Neural cell (in vitro differentiated cells): ENCODE results near the gene NELL1. TPM values are rescaled to one million over a fixed set of nuclear protein-coding genes. Genes with fewer than 3 reads are reported as not detected.

ENCODE experiments used
- H2AFZ ChIP-seq: fragments of 200-600, 300-800 bp; sonication (generic), shearing (Covaris generic); 2 replicates; pipeline ENCODE4 v1.6.0; 2014; ENCODE audit warnings: low read depth, mild to moderate bottlenecking, antibody characterized with exemption, low read length, moderate library complexity
- H3F3A ChIP-seq: fragments of 200-600 bp; shearing (Covaris generic); 2 replicates; pipeline ENCODE4 v1.6.1; 2016; ENCODE audit warnings: mild to moderate bottlenecking, moderate library complexity, mixed read lengths, antibody characterized with exemption, low read length; ENCODE audit not compliant: insufficient read depth, poor library complexity, severe bottlenecking
- H3K27ac ChIP-seq: fragments of 200-600, 300-800 bp; sonication (generic), shearing (Covaris generic); 2 replicates; pipeline ENCODE4 v1.5.1; 2014; ENCODE audit warnings: mild to moderate bottlenecking, low read length, moderate library complexity
- H3K27me3 ChIP-seq: fragments of 300-800, 200-600 bp; sonication (generic), shearing (Covaris generic); 2 replicates; pipeline ENCODE4 v1.6.0; 2014; ENCODE audit warnings: mild to moderate bottlenecking, low read depth, low read length, moderate library complexity; ENCODE audit not compliant: insufficient read depth
- H3K36me3 ChIP-seq: fragments of 300-800, 200-600 bp; sonication (generic), shearing (Covaris generic); 2 replicates; pipeline ENCODE4 v1.5.1; 2014; ENCODE audit warnings: mild to moderate bottlenecking, antibody characterized with exemption, low read length, moderate library complexity; ENCODE audit not compliant: insufficient read depth
- H3K4me2 ChIP-seq: fragments of 300-800, 200-600 bp; sonication (generic), shearing (Covaris generic); 2 replicates; pipeline ENCODE4 v1.6.0; 2014; ENCODE audit warnings: mild to moderate bottlenecking, low read length
- H3K4me3 ChIP-seq: fragments of 300-800, 200-600 bp; sonication (generic), shearing (Covaris generic); 2 replicates; pipeline ENCODE4 v1.5.1; 2014; ENCODE audit warnings: mild to moderate bottlenecking, low read length, moderate library complexity
- H3K79me2 ChIP-seq: fragments of 200-600 bp; shearing (Covaris generic); replicated peaks from 2 replicates; pipeline ENCODE4 v1.6.0; 2014; ENCODE audit warnings: mild to moderate bottlenecking, low read length, moderate library complexity; ENCODE audit not compliant: insufficient read depth
- H3K9ac ChIP-seq: fragments of 300-800, 200-600 bp; sonication (generic), shearing (Covaris generic); 2 replicates; pipeline ENCODE4 v1.6.1; 2016; ENCODE audit warnings: mild to moderate bottlenecking, low read length, mixed read lengths
- H3K9me2 ChIP-seq: fragments of 200-600 bp; shearing (Covaris generic); 2 replicates; pipeline ENCODE4 v1.6.1; 2016; ENCODE audit warnings: mild to moderate bottlenecking, low read length, mixed read lengths; ENCODE audit not compliant: insufficient read depth
- H3K9me3 ChIP-seq: fragments of 200-600, 300-800 bp; sonication (generic), shearing (Covaris generic); 2 replicates; pipeline ENCODE4 v1.6.1; 2016; ENCODE audit warnings: mild to moderate bottlenecking, mixed run types, low read length, moderate library complexity, mixed read lengths
- H4K20me1 ChIP-seq: fragments of 200-600 bp; shearing (Covaris generic); 2 replicates; pipeline ENCODE4 v1.6.1; 2016; ENCODE audit warnings: mild to moderate bottlenecking, mixed run types; ENCODE audit not compliant: insufficient read depth
- CTCF ChIP-seq: fragments of 450-650 bp; IDR thresholded peaks from 2 replicates; pipeline ENCODE4 v1.5.1; 2014; ENCODE audit warnings: antibody characterized with exemption, mild to moderate bottlenecking, moderate library complexity; ENCODE audit not compliant: poor library complexity, severe bottlenecking
- EP300 ChIP-seq: fragments of 450-650 bp; conservative IDR thresholded peaks from 2 replicates; pipeline ENCODE4 v1.6.1; 2014; ENCODE audit warnings: antibody characterized with exemption, mild to moderate bottlenecking, moderate library complexity; ENCODE audit not compliant: poor library complexity, severe bottlenecking
- EZH2 ChIP-seq: fragments of 200-600, 300-800 bp; shearing (Covaris generic), sonication (generic); IDR thresholded peaks from 2 replicates; pipeline ENCODE4 v1.6.1; 2014; ENCODE audit warnings: antibody characterized with exemption, low read length, borderline replicate concordance, mild to moderate bottlenecking; ENCODE audit not compliant: insufficient read depth, poor library complexity, severe bottlenecking
- MXI1 ChIP-seq: fragments of 450-650 bp; conservative IDR thresholded peaks from 2 replicates; pipeline ENCODE4 v1.6.1; 2014; ENCODE audit warnings: antibody characterized with exemption, mild to moderate bottlenecking; ENCODE audit not compliant: poor library complexity, severe bottlenecking
- POLR2AphosphoS5 ChIP-seq: IDR thresholded peaks from 2 replicates; pipeline ENCODE4 v1.6.1; 2012
- RAD21 ChIP-seq: fragments of 450-650 bp; conservative IDR thresholded peaks from 2 replicates; pipeline ENCODE4 v1.6.1; 2014; ENCODE audit warnings: antibody characterized with exemption, mild to moderate bottlenecking, moderate library complexity
- REST ChIP-seq: IDR thresholded peaks from 2 replicates; pipeline ENCODE4 v1.6.1; 2012; ENCODE audit warnings: borderline replicate concordance
- SMC3 ChIP-seq: fragments of 450-650 bp; conservative IDR thresholded peaks from 2 replicates; pipeline ENCODE4 v1.6.1; 2014; ENCODE audit warnings: antibody characterized with exemption, mild to moderate bottlenecking, moderate library complexity; ENCODE audit not compliant: poor library complexity
- TAF1 ChIP-seq: IDR thresholded peaks from 2 replicates; pipeline ENCODE4 v1.6.1; 2012; ENCODE audit warnings: low read depth
- polyA plus RNA-seq: library from polyadenylated mRNA; depleted of rRNA; stranded (reverse); fragments of >200 nt; gene quantifications from 2 replicates; pipeline ENCODE4 v1.2.3, GENCODE V29; 2014

NELL1 gene
- polyA plus RNA-seq, 1 donor from 2014 or later, result 70.4 TPM

GRCh38 chr11:21066030-21066429 is 396.6 kb downstream of the NELL1 start:
- Histone ChIP-seq H3K27me3 (no peaks in the 10 kb centered on the region), H2AFZ (no peak overlapping the region), H3F3A (no peaks in the 10 kb centered on the region), H3K9me2 (no peaks in the 10 kb centered on the region), H4K20me1 (no peaks in the 10 kb centered on the region), H3K9ac (peak overlapping the region; percentile 30), H3K27ac (peak overlapping the region; percentile 84), H3K9me3 (no peaks in the 10 kb centered on the region), H3K4me3 (peak overlapping the region; percentile 34), H3K4me2 (peak overlapping the region; percentile 32), H3K79me2 (no peaks in the 10 kb centered on the region), H3K36me3 (no peaks in the 10 kb centered on the region)
- peak; percentile 62 for TF ChIP-seq POLR2AphosphoS5
- no peak for TF ChIP-seq CTCF
- peak; percentile 92 for TF ChIP-seq EP300

GRCh38 chr11:21068886-21069285 is 399.5 kb downstream of the NELL1 start:
- Histone ChIP-seq H3K79me2 (no peaks in the 10 kb centered on the region), H3K4me2 (no peak overlapping the region)

More at GRCh38 chr11:21068886-21069285, 399.5 kb downstream of the NELL1 start:
- no peaks in the 10 kb centered on the region for H3K9me3 ChIP-seq
- no peaks in the 10 kb centered on the region for H3K27me3 ChIP-seq
- H4K20me1 ChIP-seq, result no peaks in the 10 kb centered on the region
- H3K27ac ChIP-seq, result no peak overlapping the region
- H3F3A ChIP-seq, result no peaks in the 10 kb centered on the region
- no peaks in the 10 kb centered on the region for H3K36me3 ChIP-seq
- no peaks in the 10 kb centered on the region for H3K9me2 ChIP-seq
- no peak overlapping the region for H2AFZ ChIP-seq
- no peak overlapping the region for H3K4me3 ChIP-seq
- TF ChIP-seq MXI1 (no peak), SMC3 (no peak), CTCF (no peak), RAD21 (no peak), EP300 (no peak), REST (no peak), EZH2 (no peak), TAF1 (no peak), POLR2AphosphoS5 (no peak)
- no peak overlapping the region for H3K9ac ChIP-seq
